22Rv1 (cell line): ENCODE data around the gene SPTSSA.

Source experiments
- ZFX ChIP-seq: fragments of 450-650 bp; IDR thresholded peaks from 2 replicates; pipeline ENCODE4 v1.6.1; 2017; ENCODE audit warnings: antibody characterized with exemption, borderline replicate concordance
- TF ChIP-seq, protein P1 (sequence below): fragments of 450-650 bp; IDR thresholded peaks from 2 replicates; pipeline ENCODE4 v1.5.1; 2017; ENCODE audit warnings: mild to moderate bottlenecking

GRCh38 chr14:34507884-34508283 lies 45.8 kb upstream of the SPTSSA start:
- TF ChIP-seq, protein P1, sequence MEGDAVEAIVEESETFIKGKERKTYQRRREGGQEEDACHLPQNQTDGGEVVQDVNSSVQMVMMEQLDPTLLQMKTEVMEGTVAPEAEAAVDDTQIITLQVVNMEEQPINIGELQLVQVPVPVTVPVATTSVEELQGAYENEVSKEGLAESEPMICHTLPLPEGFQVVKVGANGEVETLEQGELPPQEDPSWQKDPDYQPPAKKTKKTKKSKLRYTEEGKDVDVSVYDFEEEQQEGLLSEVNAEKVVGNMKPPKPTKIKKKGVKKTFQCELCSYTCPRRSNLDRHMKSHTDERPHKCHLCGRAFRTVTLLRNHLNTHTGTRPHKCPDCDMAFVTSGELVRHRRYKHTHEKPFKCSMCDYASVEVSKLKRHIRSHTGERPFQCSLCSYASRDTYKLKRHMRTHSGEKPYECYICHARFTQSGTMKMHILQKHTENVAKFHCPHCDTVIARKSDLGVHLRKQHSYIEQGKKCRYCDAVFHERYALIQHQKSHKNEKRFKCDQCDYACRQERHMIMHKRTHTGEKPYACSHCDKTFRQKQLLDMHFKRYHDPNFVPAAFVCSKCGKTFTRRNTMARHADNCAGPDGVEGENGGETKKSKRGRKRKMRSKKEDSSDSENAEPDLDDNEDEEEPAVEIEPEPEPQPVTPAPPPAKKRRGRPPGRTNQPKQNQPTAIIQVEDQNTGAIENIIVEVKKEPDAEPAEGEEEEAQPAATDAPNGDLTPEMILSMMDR = no peak
- no peak for TF ChIP-seq ZFX
